SK-N-SH treated with all-trans-retinoic acid at 6 μM for 48 hours (cell line): ENCODE measurements around the gene FAM110A.

Source experiments
- ARNTL ChIP-seq: fragments of 450-650 bp; formaldehyde crosslinking; IDR thresholded peaks from 2 replicates; pipeline ENCODE4 v1.5.0; 2020; ENCODE audit warnings: low read depth, mild to moderate bottlenecking, moderate library complexity, borderline replicate concordance
- BACH2 ChIP-seq: fragments of 250-450 bp; sonication (Bioruptor Pico); IDR thresholded peaks from 2 replicates; pipeline ENCODE4 v1.9.0; 2021; ENCODE audit warnings: mild to moderate bottlenecking, borderline replicate concordance
- CREB5 ChIP-seq: fragments of 250-450 bp; sonication (Bioruptor Pico); IDR thresholded peaks from 2 replicates; pipeline ENCODE4 v1.5.1; 2020; ENCODE audit warnings: low read depth, mild to moderate bottlenecking, moderate library complexity
- CSRNP3 ChIP-seq: fragments of 250-450 bp; sonication (Bioruptor Pico); IDR thresholded peaks from 2 replicates; pipeline ENCODE4 v1.5.1; 2021; ENCODE audit warnings: mild to moderate bottlenecking, moderate library complexity
- ESRRG ChIP-seq: fragments of 250-450 bp; sonication (Bioruptor Pico); IDR thresholded peaks from 2 replicates; pipeline ENCODE4 v1.6.1; 2021; ENCODE audit warnings: mild to moderate bottlenecking
- GLIS3 ChIP-seq: fragments of 250-450 bp; sonication (Bioruptor Pico); IDR thresholded peaks from 2 replicates; pipeline ENCODE4 v1.5.0; 2020; ENCODE audit warnings: mild to moderate bottlenecking, moderate library complexity
- PATZ1 ChIP-seq: fragments of 250-450 bp; sonication (Bioruptor Pico); IDR thresholded peaks from 2 replicates; pipeline ENCODE4 v1.8.0; 2020; ENCODE audit warnings: mild to moderate bottlenecking, moderate library complexity, borderline replicate concordance
- RARB ChIP-seq: fragments of 250-450 bp; sonication (Bioruptor Pico); IDR thresholded peaks from 2 replicates; pipeline ENCODE4 v1.8.0; 2021; ENCODE audit warnings: mild to moderate bottlenecking, moderate library complexity
- TSHZ2 ChIP-seq: fragments of 250-450 bp; sonication (Bioruptor Pico); IDR thresholded peaks from 2 replicates; pipeline ENCODE4 v1.5.0; 2020; ENCODE audit warnings: mild to moderate bottlenecking, moderate library complexity
- ZFP3 ChIP-seq: fragments of 250-450 bp; sonication (Bioruptor Pico); IDR thresholded peaks from 2 replicates; pipeline ENCODE4 v1.5.0; 2020; ENCODE audit warnings: mild to moderate bottlenecking, moderate library complexity
- ZFP30 ChIP-seq: fragments of 450-650 bp; formaldehyde crosslinking; IDR thresholded peaks from 2 replicates; pipeline ENCODE4 v1.5.0; 2022; ENCODE audit warnings: mild to moderate bottlenecking, moderate library complexity
- ZNF70 ChIP-seq: fragments of 450-650 bp; formaldehyde crosslinking; IDR thresholded peaks from 2 replicates; pipeline ENCODE4 v1.5.0; 2020; ENCODE audit warnings: mild to moderate bottlenecking, moderate library complexity

- TF ChIP-seq ZFP30 (CRISPR knock-in tag) (no peak), GLIS3 (CRISPR knock-in tag) (no peak), PATZ1 (CRISPR knock-in tag) (no peak), ARNTL (no peak), ZNF70 (CRISPR knock-in tag) (no peak), CSRNP3 (CRISPR knock-in tag) (no peak), BACH2 (no peak), CREB5 (CRISPR knock-in tag) (no peak), ESRRG (CRISPR knock-in tag) (no peak), ZFP3 (CRISPR knock-in tag) (no peak), TSHZ2 (no peak), RARB (CRISPR knock-in tag) (no peak)
Observed at GRCh38 chr20:839626-840025, 6.1 kb downstream of the FAM110A start.
